Neuron (in vitro differentiated cells): Measurements from ENCODE around the gene DUSP9.
"Not testable (repeated sequence)": the region's sequence is repeated elsewhere in the genome, so short reads cannot be mapped to it uniquely, and the experiment has no call there.

Source experiments
- H2AFZ ChIP-seq: one replicate; pipeline ENCODE4 v1.6.1; 2013; ENCODE audit warnings: low read depth, mild to moderate bottlenecking, inconsistent platforms, low read length, moderate library complexity
- H3K27me3 ChIP-seq: one replicate; pipeline ENCODE4 v1.6.1; 2013; ENCODE audit warnings: low read length; ENCODE audit not compliant: insufficient read depth
- H3K36me3 ChIP-seq: one replicate; pipeline ENCODE4 v1.6.1; 2013; ENCODE audit warnings: low read length; ENCODE audit not compliant: insufficient read depth
- H3K4me1 ChIP-seq: one replicate; pipeline ENCODE4 v1.6.1; 2013; ENCODE audit warnings: low read length; ENCODE audit not compliant: insufficient read depth
- H3K4me3 ChIP-seq: 2 replicates; pipeline ENCODE4 v1.5.1; 2013; ENCODE audit warnings: mild to moderate bottlenecking, low read length, moderate library complexity
- H3K9me3 ChIP-seq: one replicate; pipeline ENCODE4 v1.6.1; 2013; ENCODE audit warnings: low read length

DUSP9 gene

GRCh38 chrX:153646620-153647373, at the start of gene DUSP9:
TSS of gene DUSP9 (plus strand) at chrX:153647203. CDS start at chrX:153647954, 751 bp downstream.
- H3K27me3 ChIP-seq: peaks cover 45% of the 10 kb centered on the region
- H3K4me3 ChIP-seq: no peak within 1 kb of the TSS
- H3K9me3 ChIP-seq: no peaks in the 10 kb centered on the region
- H3K4me1 ChIP-seq: peaks cover 7% of the 10 kb centered on the region
- H2AFZ ChIP-seq: no peak within 1 kb of the TSS
- no peaks in the 10 kb centered on the region for H3K36me3 ChIP-seq

- Histone ChIP-seq H3K4me1 (peaks cover 5% of the 10 kb centered on the region), H3K4me3 (peak within 1 kb of the TSS; percentile 84), H3K36me3 (peaks cover 5% of the 10 kb centered on the region), H2AFZ (no peak within 1 kb of the TSS), H3K9me3 (no peaks in the 10 kb centered on the region), H3K27me3 (peaks cover 2% of the 10 kb centered on the region)
These were observed 48.3 kb upstream of the DUSP9 start, which contains the start of gene CCNQ for GRCh38 chrX:153598541-153599191. TSS of gene CCNQ (minus strand) at chrX:153599139. CDS start at chrX:153599073, 66 bp downstream.

- Histone ChIP-seq H3K36me3 (peaks cover 5% of the 10 kb centered on the region), H3K4me3 (peak overlapping the region; percentile 84), H2AFZ (no peak overlapping the region), H3K27me3 (peaks cover 8% of the 10 kb centered on the region), H3K9me3 (no peaks in the 10 kb centered on the region), H3K4me1 (peaks cover 5% of the 10 kb centered on the region)
These were observed 47.6 kb upstream of the DUSP9 start for GRCh38 chrX:153599192-153600031.

GRCh38 chrX:153600032-153600373, 47.0 kb upstream of the DUSP9 start:
- no peaks in the 10 kb centered on the region for H3K36me3 ChIP-seq

GRCh38 chrX:153600921-153601320, 46.1 kb upstream of the DUSP9 start:
- no peak overlapping the region for H3K4me3 ChIP-seq
- H3K36me3 ChIP-seq: no peaks in the 10 kb centered on the region
- H3K9me3 ChIP-seq: no peaks in the 10 kb centered on the region
- H2AFZ ChIP-seq: no peak overlapping the region
- peaks cover 11% of the 10 kb centered on the region for H3K27me3 ChIP-seq
- H3K4me1 ChIP-seq: peaks cover 5% of the 10 kb centered on the region

More at GRCh38 chrX:153600032-153600373, 47.0 kb upstream of the DUSP9 start:
- peaks cover 5% of the 10 kb centered on the region for H3K4me1 ChIP-seq
- H3K9me3 ChIP-seq: no peaks in the 10 kb centered on the region
- H3K4me3 ChIP-seq: peak overlapping the region; percentile 84
- H2AFZ ChIP-seq: no peak overlapping the region
- peaks cover 8% of the 10 kb centered on the region for H3K27me3 ChIP-seq

- Histone ChIP-seq H3K36me3 (no peaks in the 10 kb centered on the region), H3K4me1 (peaks cover 5% of the 10 kb centered on the region), H3K4me3 (no peak overlapping the region), H3K9me3 (peaks cover 3% of the 10 kb centered on the region), H2AFZ (no peak overlapping the region), H3K27me3 (peaks cover 18% of the 10 kb centered on the region)
These were observed 45.4 kb upstream of the DUSP9 start for GRCh38 chrX:153601511-153602110.

- peaks cover 22% of the 10 kb centered on the region for H3K27me3 ChIP-seq
- no peaks in the 10 kb centered on the region for H3K36me3 ChIP-seq
- no peak overlapping the region for H2AFZ ChIP-seq
- H3K4me1 ChIP-seq: peaks cover 5% of the 10 kb centered on the region
- H3K9me3 ChIP-seq: peaks cover 3% of the 10 kb centered on the region
- no peak overlapping the region for H3K4me3 ChIP-seq
These were observed 44.4 kb upstream of the DUSP9 start for GRCh38 chrX:153602601-153603000.

GRCh38 chrX:153603131-153603656, 43.8 kb upstream of the DUSP9 start:
- peaks cover 22% of the 10 kb centered on the region for H3K27me3 ChIP-seq
- no peak overlapping the region for H2AFZ ChIP-seq
- H3K36me3 ChIP-seq: no peaks in the 10 kb centered on the region
- peaks cover 5% of the 10 kb centered on the region for H3K4me1 ChIP-seq
- H3K4me3 ChIP-seq: no peak overlapping the region
- peaks cover 3% of the 10 kb centered on the region for H3K9me3 ChIP-seq

GRCh38 chrX:153604666-153605380, 42.2 kb upstream of the DUSP9 start:
- not testable (repeated sequence) for H3K9me3 ChIP-seq, H2AFZ ChIP-seq

GRCh38 chrX:153606503-153606902, 40.5 kb upstream of the DUSP9 start:
- peaks cover 8% of the 10 kb centered on the region for H3K4me1 ChIP-seq
- no peak overlapping the region for H3K4me3 ChIP-seq
- H3K36me3 ChIP-seq: no peaks in the 10 kb centered on the region
- no peak overlapping the region for H2AFZ ChIP-seq
- H3K9me3 ChIP-seq: peaks cover 3% of the 10 kb centered on the region
- peaks cover 22% of the 10 kb centered on the region for H3K27me3 ChIP-seq

More at GRCh38 chrX:153604666-153605380, 42.2 kb upstream of the DUSP9 start:
- peaks cover 22% of the 10 kb centered on the region for H3K27me3 ChIP-seq
- not testable (repeated sequence) for H3K36me3 ChIP-seq, H3K4me3 ChIP-seq, H3K4me1 ChIP-seq

GRCh38 chrX:153608376-153608775, 38.6 kb upstream of the DUSP9 start:
- no peak overlapping the region for H3K4me3 ChIP-seq
- peaks cover 3% of the 10 kb centered on the region for H3K9me3 ChIP-seq
- peaks cover 12% of the 10 kb centered on the region for H3K4me1 ChIP-seq
- H2AFZ ChIP-seq: no peak overlapping the region
- peaks cover 22% of the 10 kb centered on the region for H3K27me3 ChIP-seq
- no peaks in the 10 kb centered on the region for H3K36me3 ChIP-seq

- H2AFZ ChIP-seq: no peak overlapping the region
- peaks cover 3% of the 10 kb centered on the region for H3K9me3 ChIP-seq
- peaks cover 23% of the 10 kb centered on the region for H3K27me3 ChIP-seq
- H3K36me3 ChIP-seq: no peaks in the 10 kb centered on the region
- H3K4me3 ChIP-seq: no peak overlapping the region
- H3K4me1 ChIP-seq: peaks cover 12% of the 10 kb centered on the region
These were observed 38.2 kb upstream of the DUSP9 start for GRCh38 chrX:153608806-153609205.
